ENCODE results near the gene THEMIS.
"Not testable (repeated sequence)": the region's sequence is repeated elsewhere in the genome, so short reads cannot be mapped to it uniquely, and the experiment has no call there.

THEMIS gene

DNA sequence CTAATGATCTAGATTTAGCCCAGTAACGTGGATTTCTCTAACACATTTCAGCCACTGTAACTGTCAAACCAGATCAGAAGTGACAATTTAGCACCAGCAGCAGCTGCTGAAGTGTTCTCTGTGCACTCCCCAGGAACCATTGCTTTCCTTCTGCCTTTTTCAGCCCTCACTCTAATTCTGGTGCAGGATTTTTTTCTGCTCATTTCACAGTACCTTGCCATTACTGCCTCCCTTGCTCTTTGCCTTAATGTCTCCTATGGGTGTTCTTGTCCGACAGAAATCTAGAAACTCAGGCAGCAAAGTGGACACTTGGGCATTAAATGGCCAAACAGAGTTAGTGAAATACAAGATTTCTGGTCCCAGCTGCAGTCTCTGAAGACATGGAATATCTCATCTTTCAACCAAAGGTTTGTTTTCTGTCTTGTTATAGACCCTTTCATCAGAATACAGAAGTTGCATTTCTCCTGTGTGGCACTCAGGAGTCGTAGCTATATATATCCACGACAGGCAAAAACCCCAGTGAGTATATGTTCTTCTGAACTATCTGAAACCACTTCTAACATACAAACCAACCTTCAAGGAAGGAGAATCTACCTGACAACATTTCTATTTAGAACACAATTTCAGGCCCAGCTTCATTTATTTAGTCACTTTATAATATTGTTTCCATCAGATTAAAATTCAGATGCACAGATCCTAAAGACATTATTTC is 92.9 kb downstream of the THEMIS start:
- DNase-seq (ENCODE audit: low read depth, low spot score): no peak

DNA sequence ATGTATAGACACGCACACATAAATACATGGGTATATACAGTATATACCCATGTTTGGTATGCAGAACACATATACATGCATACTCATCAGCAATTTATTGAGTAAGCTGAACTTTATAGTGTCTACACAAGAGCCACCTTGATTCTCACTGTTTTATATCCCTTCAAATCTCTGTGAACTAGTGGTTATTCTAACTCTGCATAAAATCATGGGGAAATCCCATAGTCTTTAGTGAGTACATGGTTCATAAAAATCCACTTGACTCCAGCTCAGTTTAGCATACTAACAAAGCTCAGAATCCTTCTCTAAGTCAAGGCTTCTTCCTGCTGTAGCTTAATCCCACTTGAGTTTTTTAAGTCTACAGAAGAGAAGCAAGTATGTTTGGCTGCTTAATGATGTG is 104.1 kb downstream of the THEMIS start:
- DNase-seq (ENCODE audit: low read depth, low spot score): no peak

DNA sequence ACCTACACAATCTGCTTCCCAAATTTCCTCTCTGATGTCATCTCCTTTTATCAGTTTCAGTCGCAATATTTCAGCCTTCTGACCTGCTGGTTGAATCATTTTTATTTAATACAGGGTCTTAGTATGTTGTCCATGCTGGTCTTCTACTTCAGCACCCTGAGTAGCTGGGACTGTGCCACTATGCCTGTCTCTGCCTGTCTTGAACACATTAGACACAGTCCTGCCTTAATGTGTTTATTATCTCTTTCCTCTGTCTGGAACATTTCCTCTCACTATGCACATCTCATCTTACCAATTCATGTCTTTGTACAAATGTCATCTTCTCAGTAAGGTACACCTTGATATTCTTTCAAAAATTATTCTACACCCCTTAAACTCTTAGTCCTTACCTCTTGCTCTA is 106.5 kb downstream of the THEMIS start:
- DNase-seq (ENCODE audit: low read depth, low spot score): no peak

DNA sequence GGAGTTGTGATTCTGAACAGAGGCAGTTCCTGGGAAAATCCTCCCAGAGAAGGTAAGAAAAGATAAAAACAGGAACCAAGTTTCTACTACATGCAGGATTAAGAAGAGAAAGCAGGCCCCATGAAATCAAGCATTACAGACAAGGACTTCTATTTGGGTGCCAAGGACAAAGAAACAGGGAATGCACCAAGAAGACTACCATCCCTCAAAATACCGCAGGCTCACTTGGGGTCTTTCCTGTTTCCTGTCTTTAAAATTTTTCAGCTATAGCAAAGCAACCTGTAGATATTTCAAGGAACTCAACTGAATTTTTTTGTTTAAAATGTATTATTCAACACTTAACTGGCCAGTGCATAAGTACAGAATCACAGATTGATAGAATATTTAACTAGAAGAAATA is 107.5 kb downstream of the THEMIS start:
- DNase-seq (ENCODE audit: low read depth, low spot score): no peak

DNA sequence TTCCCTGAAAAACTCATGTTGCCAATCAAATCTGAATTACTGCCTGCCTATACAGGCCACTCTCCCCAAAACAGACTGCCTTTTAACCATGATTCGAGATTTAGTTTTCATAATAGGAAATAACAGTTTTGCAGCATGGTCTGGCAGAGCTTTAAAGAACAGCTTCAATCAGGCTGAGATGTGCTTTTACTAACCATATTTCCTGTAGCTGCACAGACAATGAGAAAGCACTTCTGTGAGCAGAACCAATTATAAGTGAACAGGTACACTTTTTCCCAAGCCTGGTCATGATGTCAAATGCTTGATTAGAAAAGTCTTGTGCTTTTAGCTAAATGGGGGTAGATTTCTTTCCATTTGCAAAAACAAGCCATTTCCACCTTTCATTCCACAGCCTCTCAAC is 108.2 kb downstream of the THEMIS start:
- no peak for DNase-seq (ENCODE audit: low read depth, low spot score)

DNA sequence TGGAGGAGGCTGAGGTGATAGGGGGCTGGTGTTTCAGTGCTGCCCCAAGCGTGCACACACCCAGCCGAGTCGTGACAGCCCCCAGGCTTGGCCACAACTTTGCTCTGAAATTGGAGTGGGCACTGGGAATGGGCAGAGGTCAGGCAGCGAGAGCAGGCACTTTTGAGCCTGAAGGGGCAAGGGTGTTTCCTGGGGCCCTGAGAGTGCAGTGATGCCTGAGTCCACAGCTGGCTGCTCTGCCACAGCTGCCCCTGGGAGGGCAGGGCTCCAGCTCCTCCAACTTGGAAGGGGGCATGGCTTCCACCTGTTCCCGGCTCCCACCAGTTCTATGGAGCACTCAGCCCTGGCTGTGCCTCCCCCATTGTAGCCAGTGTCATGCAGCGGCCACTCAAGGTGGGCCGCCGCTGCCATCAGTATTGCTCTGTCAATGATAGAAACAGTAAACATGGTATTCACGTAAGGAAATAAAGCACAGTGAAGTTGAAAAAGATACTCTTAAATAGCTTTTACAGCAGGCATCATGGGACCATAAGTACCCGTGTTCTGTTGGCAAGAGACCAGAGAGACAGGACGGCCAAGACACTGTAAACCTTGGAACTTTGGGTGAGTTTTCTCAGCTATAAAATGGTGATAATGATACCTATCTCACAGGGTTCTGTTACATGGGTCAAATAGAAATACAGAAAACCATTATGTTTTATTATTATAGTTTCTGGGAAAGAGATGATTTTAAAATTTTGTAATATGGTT is 108.9 kb downstream of the THEMIS start:
- no peak for DNase-seq (ENCODE audit: low read depth, low spot score)

DNA sequence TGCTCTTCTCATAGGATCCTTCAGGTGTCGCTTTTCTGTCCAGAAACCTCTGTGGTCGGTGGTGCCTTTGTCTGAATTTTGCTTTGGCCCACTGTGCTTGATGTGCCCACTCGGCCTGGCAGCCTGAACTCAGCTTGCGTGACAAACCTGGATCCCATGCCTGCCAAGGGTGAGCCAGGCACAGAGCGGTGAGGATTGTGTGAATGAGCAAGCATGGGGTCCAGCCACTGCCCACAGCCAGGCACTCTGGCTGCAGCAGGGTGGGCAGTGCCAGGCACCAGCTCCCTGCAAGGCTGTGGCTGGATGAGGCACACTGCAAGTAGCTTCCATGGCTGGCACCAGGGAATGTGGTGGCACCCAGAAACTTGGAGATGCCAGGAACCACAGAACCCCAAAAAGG is 110.3 kb downstream of the THEMIS start:
- DNase-seq (ENCODE audit: low read depth, low spot score): no peak

DNA sequence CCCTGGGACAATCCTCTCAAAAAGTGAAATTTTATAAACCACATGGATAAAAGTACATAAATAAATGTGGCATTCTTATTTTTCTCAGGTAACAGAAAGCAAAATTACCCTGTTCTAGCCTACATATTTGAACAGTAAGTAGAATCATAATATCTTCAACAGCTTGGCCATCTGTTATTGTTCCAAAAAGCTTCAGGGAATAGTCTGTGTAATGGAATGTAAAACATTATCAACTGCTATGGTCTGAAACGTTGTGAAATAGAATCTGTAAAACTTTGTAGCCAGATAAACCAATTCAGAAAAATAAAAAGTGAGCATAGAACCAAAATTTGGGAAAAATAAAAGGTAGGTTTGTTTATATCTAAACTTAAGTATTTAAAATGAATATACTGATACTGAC is 114.7 kb downstream of the THEMIS start:
- DNase-seq (ENCODE audit: low read depth, low spot score): no peak

DNA sequence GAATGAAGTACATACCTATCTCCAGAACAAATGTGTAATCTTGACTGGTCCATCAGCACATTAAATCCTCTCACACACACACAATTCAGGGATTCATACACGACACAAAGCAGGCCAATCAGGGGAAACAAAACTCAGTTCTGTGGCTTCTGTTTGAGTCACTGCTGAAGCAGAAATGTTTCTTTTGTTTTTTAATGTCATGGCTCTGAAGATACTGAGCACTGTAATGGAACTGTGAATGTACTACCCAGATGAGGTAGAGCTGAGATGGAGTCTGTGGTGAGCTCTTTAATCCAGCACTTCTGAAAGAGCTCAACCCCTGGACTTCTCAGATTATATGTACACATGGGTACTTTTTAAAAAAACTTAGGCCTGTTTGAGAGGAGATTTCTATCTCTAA is 116.4 kb downstream of the THEMIS start:
- no peak for DNase-seq (ENCODE audit: low read depth, low spot score)

DNA sequence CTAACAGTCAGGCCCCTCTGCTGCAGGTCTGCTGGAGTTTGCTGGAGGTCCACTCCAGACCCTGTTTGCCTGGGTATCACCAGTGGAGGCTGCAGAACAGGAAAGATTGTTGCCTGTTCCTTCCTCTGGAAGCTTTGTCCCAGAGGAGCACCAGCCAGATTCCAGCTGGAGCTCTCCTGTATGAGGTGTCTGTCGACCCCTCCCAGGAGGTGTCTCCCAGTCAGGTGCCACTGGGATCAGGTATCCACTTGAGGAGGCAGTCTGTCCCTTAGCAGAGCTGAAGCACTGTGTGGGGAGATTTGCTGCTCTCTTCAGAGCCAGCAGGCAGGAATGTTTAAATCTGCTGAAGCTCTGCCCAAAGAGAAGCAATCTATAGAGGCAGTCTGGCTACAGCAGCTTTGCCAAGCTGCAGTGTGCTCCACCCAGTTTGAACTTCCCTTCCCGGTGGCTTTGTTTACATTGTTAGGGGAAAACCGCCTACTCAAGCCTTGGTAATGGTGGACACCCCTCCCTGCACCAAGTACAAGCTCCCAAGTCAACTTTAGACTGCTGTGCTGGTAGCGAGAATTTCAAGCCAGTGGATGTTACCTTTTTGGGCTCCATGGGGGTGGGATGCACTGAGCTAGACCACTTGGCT is 119.1 kb downstream of the THEMIS start:
- not testable (repeated sequence) for DNase-seq (ENCODE audit: low read depth, low spot score)

DNA sequence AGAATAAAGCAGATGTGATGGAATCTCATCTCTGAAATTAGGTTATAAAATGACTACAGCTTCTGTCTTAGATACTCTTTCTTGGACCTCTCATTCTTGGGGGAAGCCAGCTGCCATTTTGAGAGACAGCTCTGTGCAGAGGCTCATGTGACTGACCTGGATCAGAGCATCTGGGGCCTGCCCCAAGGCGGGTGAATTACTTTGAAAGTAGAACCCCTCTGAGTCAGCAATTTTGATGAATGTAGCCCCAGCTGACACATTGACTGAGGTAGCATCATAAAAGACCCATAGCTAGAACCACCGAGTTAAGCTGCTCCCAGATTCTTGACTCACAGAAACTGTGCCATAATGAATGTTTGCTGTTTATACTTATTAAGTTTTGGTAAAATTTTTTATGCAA is 124.5 kb downstream of the THEMIS start:
- no peak for DNase-seq (ENCODE audit: low read depth, low spot score)

DNA sequence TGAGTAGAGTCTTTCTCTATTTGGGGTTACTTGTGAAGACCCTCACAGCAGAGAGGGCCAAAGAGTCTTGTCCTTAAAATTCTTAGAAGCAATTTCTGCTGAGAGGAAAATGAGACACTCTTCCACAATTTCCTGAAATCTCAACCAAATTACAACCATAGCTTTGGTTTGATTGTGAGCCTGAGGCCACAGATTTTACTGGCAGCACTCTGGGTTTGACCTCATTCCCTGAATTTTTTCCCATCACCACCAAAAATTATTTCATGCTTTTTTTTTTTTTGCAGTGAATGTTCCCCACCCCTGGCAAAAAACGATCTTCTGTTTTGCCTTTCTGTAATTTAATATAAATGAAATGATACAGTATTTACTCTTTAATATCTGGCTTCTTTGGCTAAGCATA is 125.5 kb downstream of the THEMIS start:
- DNase-seq (ENCODE audit: low read depth, low spot score): no peak

DNA sequence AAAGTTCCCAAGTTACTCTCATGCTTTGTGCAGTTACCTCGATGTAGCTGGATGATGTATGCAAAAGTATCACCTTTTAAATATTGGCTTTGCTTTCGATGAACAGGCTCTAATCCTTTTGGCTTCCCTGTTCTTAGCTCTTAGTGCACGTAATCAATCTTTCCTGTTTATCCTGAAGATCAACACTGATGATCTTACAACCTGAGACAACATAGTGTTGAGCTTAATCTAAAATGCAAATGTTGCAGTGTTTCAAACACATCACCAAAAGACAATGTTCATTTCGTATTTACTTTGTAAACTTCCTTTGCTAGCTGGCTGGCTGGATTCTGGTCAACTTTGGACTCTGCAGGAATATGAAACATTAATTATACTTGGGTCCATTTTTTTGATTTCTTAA is 132.1 kb downstream of the THEMIS start:
- DNase-seq (ENCODE audit: low read depth, low spot score): no peak

DNA sequence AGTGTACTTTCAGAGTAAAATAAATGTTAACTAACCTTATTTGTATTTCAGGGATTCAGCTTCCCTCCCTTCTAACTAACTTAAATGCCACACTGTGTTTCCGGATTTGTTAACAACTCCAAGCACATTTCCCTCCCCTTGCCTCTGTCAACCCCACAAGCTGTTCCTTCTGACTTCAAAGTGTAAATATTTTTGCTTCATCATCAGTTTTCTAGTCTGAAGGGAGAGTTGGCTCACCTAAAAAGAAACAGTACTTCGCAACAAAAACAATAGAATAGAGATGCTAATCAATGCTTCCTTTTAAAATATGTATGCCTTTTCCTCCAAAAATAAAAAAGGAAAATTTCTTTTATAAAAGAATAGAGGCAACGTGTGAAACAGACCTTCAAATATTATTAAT is 132.6 kb downstream of the THEMIS start:
- no peak for DNase-seq (ENCODE audit: low read depth, low spot score)

DNA sequence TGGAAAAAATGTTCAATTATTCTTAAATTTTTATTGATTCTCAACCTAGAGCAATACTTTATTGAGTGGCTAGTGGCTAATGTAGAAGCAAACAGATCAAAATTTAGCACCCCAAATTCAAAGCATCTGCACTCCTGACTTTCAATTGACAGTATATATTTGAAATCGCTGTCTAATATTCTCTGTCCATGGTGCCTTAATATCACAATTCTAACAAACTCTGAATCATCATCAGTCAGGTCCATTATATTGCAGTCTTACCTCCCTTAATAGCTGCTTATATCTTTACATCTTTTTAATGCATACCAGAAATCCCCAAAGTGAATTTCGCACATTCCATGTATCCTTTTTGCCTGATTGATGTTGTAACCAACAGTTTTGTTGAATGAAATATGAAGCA is 134.9 kb downstream of the THEMIS start:
- DNase-seq (ENCODE audit: low read depth, low spot score): no peak

DNA sequence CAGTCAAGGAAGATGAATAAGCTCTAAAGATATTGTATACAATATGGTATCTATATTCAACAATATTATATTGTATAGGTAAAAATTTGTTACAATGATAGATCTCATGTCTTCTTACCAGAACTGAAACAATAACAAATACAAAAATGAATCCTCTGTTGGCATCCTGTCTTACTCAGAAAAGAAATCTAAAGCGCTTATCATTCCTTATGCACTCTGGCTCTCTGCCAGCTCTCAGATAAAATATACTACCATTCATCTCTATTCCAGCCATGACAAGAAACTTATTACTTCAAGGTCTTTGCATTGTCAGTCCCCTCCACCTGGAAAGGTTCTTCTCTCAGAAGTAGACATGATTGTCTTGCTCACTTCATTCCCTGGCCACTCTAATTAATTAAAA is 138.6 kb downstream of the THEMIS start:
- DNase-seq (ENCODE audit: low read depth, low spot score): no peak

DNA sequence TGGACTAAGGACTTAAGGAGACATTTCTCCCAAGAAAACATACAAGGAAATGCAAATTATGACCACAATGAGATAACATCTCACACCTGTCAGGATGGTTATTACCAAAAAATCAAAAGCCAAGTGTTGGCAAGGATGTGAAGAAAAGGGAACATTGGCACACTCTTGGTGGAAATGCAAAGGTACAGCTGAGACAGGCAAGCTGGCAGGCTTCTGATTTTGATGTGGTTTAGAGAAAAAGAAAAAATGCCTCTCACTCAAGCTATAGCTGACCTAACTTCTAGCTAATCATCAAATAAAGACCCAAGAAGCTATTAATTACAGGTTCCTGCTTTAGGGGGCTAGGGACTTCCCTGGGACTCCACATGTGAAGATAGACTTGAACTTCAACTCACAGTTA is 139.8 kb downstream of the THEMIS start:
- no peak for DNase-seq (ENCODE audit: low read depth, low spot score)

DNA sequence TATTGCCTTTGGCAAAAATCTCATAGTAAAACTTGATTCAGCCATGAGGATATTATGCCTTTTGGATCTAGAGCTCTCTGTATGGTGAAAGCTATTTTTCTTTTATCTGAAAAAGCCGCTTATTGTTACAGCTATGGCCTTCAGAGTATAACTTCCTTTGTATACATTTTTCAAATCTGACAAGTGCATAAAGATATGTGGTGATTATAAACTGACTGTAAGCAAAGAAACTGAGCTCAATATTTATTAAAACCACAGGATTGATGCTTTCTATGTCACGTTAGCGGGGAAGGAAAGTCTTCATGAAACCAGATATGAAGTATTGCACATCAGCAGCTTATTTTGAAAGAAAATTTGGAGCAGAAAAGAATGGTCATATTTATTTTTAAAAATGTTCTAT is 151.8 kb downstream of the THEMIS start:
- no peak for DNase-seq (ENCODE audit: low read depth, low spot score)

DNA sequence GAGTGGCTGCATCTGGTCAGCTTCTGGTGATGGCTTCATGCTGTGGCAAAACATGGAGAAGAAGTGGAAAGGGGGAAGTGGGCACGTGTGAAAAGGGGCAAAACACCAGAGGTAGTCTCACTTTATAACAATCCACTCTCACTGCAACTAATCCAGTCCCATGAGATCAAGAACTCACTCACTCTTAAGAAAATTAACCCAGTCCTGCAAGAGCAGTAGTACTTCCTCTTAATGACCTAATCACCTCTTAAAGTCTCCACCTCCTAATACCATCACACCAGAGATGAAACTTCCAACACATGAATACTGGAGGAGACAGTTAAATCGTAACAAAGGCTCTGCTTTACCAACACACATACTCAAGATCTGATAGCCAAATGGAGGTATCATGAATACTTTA is 152.6 kb downstream of the THEMIS start:
- DNase-seq (ENCODE audit: low read depth, low spot score): no peak

DNA sequence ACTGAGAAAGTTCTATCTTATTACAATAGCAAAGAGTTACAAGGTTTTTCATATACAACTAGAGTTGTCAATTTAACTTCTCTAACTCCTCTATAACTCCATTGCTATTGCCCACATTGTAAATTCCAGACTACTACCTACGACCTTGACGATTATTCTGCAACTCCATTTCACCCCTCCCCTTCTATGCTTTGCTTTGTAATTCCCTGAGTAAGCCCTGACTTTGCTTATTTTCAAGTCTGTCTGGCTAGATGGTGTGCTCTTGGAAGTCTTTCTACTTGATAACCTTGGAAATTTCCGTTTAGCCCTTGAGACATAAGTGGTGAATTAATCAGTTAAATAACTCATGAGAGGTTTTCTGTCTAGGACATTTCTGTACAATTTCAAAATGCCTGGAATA is 162.4 kb downstream of the THEMIS start:
- no peak for DNase-seq (ENCODE audit: low read depth, low spot score)

DNA sequence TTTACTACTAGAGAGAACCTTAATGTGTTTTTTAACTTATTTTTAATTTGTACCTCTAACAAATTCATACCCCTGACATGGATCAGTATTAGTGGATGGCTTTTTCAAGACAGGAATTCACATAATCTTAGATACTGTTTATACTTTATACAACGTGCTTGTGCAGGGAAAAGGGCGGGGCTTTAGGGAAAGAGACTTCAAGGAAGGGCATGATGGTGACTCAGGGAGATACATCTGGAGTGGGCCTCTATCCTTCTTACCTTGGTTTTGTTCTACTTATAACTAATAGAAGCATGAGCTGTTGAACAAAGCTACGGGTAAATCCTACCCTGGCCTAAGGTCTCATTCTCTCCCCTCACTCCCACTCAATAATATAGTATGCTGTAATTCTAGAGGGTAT is 163.1 kb downstream of the THEMIS start:
- no peak for DNase-seq (ENCODE audit: low read depth, low spot score)

DNA sequence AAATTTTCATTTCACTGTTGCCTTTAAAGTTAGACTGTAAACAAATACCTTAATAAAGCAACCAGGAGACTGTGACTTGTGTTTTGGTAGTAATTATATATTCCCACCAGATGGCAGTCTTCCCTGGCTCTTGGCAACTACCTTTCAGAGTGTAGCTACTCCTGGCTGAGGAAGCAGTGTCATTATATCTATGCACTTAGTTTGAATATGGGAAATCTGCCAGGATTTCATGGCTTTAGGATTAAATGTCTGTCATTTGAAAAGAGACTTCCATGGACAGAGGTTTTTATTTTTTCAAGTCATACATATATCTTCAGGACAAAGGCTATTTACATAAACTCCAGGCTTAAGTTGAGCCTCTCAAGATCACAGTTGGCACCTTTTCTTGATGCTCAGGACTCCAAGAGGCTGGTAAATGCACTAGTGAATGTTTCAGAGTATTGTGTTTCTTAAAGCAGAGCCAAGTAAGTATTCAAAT is 163.8 kb downstream of the THEMIS start:
- DNase-seq (ENCODE audit: low read depth, low spot score): peak; percentile 3

DNA sequence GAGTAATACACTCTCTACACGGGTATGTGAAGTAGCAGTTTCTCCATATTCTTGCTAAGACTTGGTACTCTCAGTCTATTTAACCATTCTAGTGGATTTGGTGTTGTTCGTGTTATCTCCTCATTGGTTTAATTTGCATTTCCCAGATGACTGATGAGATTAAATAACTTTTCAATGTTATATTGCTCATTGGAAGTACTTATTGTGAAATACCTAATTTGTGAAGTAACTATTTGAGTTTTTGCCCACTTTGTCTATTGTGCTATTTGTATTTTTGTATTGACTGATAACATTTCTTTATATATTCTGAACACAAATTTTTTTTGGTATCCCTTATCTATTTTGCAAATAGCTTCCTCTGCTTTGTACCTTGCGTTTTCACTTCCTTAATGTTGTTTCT is 167.9 kb downstream of the THEMIS start:
- no peak for DNase-seq (ENCODE audit: low read depth, low spot score)
